Hematopoietic multipotent progenitor cell treated with erythropoietin and hydrocortisone succinate and interleukin-3 and kit ligand, for 15 days (in vitro differentiated cells): ENCODE results near the gene ZNF692.
"Not testable (repeated sequence)": the region's sequence is repeated elsewhere in the genome, so short reads cannot be mapped to it uniquely, and the experiment has no call there.

Experiments
- DNase-seq: peaks from one replicate; pipeline ENCODE4 v3.0.0-alpha.2; 2015; ENCODE audit warnings: low spot score

The ZNF692 gene

DNA sequence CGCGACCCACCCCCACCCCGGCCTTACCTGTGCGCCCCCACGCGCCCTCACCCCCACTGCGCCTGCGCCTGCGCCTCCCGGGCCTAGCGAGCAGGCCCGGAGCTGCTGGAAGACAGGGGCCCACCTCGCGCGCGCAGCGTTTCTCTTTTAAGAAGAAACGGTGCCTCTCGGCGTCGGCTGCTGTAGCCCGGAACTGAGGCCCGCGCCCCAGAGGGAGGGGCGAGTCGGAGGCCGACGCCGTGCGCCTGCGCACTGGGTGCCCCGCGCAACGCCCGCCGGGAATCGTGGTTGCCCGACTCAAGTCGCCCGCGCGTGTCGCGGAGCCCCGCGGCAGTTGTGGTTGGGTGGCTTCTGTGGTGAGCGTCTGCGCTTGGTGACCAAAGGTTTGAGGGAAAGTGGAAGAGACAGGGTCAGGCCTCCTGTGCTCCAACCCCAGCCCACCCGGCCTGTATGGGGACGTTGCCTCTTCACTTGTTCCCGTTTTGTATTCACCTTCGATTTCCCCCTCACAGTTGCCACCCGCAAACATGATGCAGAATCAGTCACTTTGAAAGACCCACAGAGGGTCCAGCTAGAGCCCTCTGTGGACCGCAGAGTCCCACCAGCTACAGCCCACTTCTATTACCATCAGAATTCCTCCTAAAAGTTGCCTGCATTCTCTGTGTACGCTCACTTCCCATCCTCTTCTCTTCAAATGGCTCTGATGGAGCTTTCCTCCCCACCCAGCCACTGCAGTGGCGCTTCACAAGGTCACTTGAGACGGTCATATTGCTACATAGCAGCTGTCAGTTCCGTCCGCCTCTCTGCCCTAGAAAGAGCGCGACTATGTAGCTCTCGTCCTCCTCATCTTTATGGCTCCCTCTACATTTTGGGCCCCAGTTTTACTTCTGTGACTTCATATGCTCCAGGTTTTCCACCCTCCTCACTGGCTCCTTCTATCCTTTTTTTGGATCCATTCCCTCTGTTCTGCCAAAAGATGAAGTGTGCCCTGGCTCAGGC, at the start of gene ZNF692:
Gene ZNF692 (minus strand): TSS at position 195 of the 999 bp plus-strand sequence. CDS start 776 bp downstream, outside the sequence.
- peak; percentile 97 for DNase-seq

- no peak for DNase-seq
Observed at GRCh38 chr1:248906753-248907661, 48.1 kb upstream of the ZNF692 start.

DNA sequence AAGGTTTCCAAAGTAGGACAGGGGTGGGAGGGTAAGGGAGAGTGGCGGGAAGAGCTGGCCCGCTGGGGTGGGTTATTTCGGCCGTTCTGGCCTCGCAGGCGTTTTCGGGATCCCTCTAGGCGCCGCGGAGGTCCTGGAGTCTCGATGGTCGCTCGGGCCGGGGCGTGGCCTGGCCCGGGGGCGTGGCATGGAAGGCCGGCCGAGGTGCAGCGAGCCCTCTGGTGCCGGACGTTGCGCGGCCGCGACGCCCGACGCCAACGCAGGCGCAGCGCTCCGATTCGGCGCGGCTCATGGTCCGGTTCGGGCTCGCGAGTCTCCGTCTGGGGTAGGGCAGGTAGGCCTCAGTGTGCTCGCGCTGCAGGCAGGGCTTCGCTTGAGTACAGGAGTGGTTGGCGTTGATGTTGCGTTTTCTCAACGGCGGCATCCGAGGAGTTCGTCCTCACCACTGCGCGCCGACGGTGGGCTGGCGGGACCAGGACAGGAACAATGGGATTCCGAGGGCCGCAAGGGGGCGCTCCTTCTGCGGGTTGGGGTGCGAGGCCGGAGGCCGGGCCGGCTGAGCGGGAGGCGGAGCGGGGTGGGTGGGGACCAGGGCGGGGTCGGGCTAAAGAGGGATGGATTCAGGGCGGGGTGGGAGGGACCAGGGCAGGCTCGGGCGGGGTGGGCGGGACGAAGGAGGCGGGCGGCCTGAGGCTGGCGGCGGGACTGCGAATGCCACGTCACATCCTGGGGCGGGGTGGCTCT, 47.3 kb upstream of the ZNF692 start, which contains the start of gene PGBD2:
Gene PGBD2 (plus strand): TSS at position 227 of the 744 bp plus-strand sequence. CDS start 7,628 bp downstream, outside the sequence.
- peak; percentile 92 for DNase-seq

DNA sequence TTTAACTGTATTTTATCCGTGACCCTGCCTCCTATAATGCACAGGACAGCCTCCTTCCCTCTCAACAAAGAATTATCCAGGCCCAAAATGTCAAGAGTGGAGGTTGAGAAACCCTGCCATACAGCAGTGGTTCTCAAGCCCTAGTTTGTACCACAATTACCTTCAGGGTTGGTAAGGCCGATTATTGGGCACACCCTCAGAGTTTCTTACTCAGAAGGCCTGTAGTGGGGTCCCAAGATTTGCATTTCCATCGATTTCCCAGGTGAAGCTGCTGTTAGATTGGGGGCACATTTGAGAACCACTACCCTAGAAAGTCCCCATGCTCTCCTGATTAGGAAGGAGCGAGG, 46.8 kb upstream of the ZNF692 start:
- DNase-seq = no peak

DNA sequence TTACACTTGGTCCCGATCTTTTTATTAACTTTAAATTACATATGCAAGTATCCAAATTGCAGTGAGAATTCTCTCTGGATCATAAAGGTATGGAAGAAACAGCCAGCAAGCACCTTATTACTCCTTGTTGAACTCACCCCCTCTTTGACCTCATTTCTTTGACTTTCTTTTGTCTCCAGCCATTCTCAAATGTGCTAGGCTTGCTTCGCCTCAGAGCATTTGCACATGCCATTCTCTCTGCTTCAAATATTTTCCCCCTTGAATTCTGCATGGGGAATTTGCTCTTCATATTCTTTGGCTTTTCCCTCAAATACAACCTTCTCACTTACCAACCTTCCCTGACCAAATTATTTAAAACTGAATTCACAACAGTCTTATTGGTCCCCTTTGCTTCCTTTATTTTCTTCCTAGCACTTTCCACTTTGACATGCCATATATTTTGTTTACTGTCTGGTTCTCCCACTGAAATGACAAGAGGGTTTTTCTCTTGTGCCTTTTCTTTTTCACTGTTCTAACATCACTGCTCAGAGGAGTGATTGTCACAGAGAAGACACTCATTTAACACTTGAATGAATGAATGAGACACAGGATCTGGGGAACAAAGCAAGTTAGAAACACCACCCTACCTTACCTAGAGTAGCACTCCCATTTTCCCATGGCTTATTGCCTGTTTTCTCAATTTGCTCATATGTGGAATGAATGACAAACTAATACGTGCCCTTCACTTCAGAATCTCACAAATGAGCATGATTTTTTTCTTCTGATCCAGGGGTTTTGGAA, 45.7 kb upstream of the ZNF692 start:
- DNase-seq = no peak

DNA sequence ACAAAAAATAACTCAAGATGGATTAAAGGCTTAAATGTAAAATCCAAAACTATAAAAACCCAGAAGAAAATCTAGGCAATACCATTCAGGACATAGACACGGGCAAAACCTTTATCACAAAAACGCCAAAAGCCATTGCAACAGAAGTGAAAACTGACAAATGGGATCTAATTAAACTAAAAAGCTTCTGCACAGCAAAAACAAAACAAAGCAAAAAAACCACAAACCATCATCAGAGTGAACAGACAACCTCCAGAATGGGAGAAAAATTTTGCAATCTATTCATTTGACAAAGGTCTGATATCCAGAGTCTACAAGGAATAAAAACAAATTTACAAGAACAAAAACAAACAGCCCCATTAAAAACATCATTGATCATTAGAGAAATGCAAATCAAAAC, 42.7 kb upstream of the ZNF692 start:
- no peak for DNase-seq

GRCh38 chr1:248900637-248901036, 41.8 kb upstream of the ZNF692 start:
- no peak for DNase-seq

DNA sequence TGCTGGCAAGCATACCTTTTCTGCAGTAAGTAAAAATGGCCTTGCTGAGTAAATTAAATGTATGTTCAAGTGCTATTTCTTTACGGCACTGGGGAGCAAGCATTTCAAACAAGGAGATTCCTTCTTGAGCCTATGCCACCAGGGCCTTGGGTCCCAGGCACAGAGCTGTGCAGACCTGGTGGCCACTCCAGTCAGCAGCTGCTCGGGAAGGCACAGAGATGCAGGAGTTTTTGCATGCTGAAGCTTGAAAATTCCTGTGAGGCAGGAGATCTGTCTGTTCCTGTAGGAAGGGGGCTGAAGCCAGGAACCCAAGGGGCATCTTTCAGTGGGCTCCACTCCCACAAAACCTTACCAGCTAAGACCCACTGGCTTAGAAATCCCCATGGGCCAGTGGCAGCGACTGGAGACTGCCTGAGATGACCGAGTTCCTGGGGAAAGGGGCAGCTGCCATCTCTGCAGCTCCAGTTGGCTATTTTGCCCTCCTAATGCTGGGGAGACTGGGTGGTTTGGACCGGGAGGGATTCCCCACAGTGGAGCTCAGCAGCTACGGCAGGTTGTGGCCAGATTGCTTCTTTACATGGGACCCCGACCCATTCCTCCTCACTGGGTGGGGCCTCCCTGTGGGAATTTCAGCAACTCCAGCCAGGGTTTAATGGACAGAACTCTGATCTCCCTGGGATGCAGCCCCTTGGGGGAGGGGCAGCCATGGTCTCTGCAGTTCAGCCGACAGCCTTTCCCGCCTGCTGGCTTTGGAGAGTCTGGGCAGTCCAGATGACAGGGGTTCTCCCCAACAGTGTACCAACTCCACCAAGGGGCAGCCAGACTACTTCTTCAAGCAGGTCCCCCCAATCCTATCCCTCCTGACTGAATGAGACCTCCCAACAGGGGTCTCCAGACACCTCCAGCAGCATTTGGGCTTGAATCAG, 38.8 kb upstream of the ZNF692 start:
- DNase-seq = no peak

GRCh38 chr1:248894837-248895236, 36.0 kb upstream of the ZNF692 start:
- DNase-seq = no peak

GRCh38 chr1:248892590-248892989, 33.7 kb upstream of the ZNF692 start:
- DNase-seq = no peak

GRCh38 chr1:248891758-248892157, 32.9 kb upstream of the ZNF692 start:
- no peak for DNase-seq

GRCh38 chr1:248890549-248891498, 31.9 kb upstream of the ZNF692 start:
- DNase-seq = peak; percentile 34

DNA sequence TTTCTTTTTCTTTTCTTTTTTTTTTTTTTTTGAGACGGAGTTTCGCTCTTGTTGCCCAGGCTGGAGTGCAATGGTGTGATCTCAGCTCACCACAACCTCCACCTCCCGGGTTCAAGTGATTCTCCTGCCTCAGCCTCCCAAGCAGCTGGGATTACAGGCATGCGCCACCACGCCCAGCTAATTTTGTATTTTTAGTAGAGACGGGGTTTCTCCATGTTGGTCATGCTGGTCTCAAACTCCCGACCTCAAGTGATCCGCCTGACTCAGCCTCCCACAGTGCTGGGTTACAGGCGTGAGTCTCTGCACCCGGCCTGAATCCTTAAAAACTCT, 31.0 kb upstream of the ZNF692 start:
- not testable (repeated sequence) for DNase-seq

DNA sequence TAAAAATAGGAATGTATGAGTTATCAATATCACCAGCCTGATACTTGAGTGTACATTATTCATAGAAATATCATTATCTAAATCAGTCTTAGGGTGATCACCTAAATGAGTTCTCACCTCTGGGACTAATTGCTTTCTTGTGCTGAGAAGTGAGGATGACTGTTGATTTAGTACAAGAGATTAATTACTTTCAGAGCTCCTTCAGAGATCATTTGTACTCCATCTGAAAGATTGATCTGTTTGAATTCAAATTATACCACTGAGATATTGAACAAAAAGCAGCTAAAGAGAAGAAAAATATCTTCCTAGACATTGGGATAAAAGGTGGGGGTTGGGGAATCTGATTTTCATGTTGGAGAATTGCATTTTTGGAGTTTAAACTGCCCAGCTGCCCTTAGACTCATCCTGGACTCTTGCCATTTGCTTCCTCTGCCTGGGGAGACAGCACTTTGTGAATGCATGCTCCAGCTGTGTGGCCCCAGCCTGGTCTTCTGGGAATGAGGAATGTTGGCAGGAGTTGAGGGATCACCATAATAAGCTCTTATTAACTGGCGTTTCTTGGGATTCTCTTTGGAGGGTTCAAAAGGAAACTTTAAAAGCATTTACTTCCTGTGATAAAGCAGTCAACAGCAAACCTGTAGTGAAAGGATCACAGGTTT, 27.5 kb upstream of the ZNF692 start:
- DNase-seq = no peak

GRCh38 chr1:248885646-248886045, 26.8 kb upstream of the ZNF692 start:
- DNase-seq = no peak

DNA sequence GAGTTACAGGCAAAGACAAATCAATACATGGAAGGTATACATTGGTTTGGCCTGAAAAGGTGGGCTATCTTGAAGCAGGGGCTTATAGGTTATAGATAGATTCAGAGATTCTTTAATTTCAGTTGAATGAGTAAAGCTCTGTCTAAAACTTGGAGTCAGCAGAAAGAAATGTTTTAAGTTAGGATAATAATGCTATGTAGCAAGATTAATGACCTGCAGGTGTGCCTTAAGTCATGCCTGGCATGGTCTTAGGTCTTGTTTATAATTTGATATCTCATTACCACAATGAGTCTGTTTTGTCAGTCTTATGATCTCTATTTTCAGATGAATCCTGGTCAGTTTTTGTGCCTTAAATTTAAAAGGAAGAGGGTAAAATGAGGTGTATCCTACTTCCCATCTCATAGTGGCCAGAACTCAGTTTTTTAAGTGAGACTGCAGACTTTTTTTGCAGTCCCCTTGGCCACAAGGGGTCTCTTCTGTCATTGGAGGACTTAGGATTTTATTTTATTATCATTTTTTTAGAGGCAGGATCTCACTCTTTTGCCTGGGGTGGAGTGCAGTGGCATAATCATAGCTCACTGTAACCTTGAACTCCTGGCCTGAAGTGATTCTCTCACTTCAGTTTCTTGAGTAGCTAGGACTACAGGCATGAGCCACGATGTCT, 25.9 kb upstream of the ZNF692 start:
- no peak for DNase-seq

DNA sequence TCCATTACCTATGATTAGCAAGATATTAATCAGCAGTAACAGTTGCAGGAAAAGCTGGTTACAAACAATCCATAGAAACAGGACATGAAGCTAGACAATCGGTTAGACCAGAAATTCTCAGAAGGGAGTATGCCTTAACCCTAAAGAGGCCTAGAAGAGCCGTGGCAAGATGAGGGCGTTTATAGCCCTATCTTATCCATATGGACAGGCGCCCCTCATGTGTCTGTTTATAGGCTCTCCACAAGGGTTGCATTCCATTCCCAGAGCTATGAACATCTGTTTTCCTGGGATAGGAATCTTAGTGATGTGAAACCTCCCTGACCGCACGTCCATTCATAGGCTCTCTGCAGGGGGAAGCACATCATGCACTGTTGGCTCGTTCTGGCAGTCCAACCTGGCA, 23.5 kb upstream of the ZNF692 start:
- not testable (repeated sequence) for DNase-seq

DNA sequence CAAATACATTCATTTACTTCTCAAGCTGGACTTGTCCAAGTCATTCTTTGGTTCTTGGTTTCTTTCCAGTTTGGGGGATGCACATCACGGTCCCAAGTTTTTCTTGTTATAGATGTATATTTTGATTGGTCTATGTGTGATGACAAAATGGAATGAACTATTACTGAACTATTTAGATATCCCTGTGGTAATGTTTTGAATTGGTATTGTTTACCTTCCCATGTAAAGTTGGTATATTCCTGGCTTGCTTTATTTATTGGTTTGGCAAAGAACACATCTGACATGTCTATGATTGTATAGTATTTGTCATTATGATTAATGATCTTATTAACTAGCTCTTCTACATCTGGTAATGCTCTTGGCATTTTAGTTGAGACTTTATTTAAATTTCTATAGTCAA, 22.4 kb upstream of the ZNF692 start:
- DNase-seq = no peak
